Measurements from ENCODE around the gene B4GALT2. TPM values are rescaled to one million over a fixed set of nuclear protein-coding genes. Genes with fewer than 3 reads are reported as not detected.

The B4GALT2 gene
- total and polyA plus RNA-seq, 9 of the 15 experiments (the other 6 are each of a cell fraction or from before 2014, with no cell fraction given), result 1.3 to 86.8 (median 43.8) TPM

DNA sequence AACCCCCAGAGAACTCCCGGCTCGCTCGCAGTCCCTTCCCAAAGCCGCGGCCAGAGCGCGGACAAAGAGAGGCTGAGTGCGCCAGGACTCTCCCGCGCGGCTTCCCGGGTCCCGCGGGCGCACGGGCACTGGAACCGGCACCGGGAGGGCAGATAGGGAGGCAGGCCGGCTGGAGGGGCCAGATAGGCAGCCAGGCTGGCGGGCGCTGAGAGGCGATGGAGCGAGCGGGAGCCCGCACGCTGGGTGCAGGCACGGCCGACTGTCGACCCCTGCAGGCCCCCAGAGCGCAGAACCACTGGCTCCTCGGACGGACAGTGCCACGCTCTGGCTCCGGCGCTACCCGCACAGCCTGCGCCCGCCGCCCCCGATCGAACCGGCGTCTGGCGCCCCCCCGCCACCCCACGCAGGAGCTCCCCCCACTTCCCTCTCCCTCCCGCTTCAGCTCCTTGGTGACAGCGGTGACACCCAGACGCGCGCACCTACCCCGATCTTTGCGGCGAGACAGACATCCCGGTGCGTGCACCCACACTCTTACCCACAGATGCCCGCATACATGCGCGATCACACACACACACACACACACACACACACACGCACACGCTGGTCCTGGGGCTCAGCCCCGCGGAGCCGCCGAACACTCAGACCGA is 51.7 kb downstream of the B4GALT2 start (continued):
- TF ChIP-seq TAF1 (IDR thresholded peaks at IDR 0.05; ENCODE audit: control insufficient read depth, extremely low read depth, insufficient read depth, low read length, severe bottlenecking) (peak; percentile 7), POLR2G (IDR thresholded peaks at IDR 0.05; ENCODE audit: low read depth, low read length) (peak; percentile 28), CBFA2T2 (conservative IDR thresholded peaks at IDR 0.05) (peak; percentile 36; the same call in 1 of the 2 replicates), ZEB2 (IDR thresholded peaks at IDR 0.05) (no peak), CEBPG (CRISPR knock-in tag; IDR thresholded peaks at IDR 0.05) (no peak), CEBPG (tag; conservative IDR thresholded peaks at IDR 0.05 in 1 of 2, IDR thresholded peaks at IDR 0.05 in 1 of 2) (no peak), ZNF589 (CRISPR knock-in tag; IDR thresholded peaks at IDR 0.05; ENCODE audit: low read depth) (no peak), SRSF3 (IDR thresholded peaks at IDR 0.05; ENCODE audit: insufficient read depth, low read length) (peak; percentile 73; the same call in 1 of the 2 replicates), HNRNPLL (IDR thresholded peaks at IDR 0.05; ENCODE audit: low read depth, low read length, poor library complexity, severe bottlenecking) (no peak), TBP (optimal IDR thresholded peaks at IDR 0.05; ENCODE audit: low read depth, low read length) (peak; percentile 20), ZNF830 (CRISPR knock-in tag; IDR thresholded peaks at IDR 0.05) (0 out of 2 replicates have a peak, but pooled peaks have one; percentile 16), PHF8 (IDR thresholded peaks at IDR 0.05; ENCODE audit: borderline replicate concordance, low read length) (peak; percentile 35; the same call in 1 of the 2 replicates), TCF7L2 (IDR thresholded peaks at IDR 0.05; ENCODE audit: low read depth, low read length) (no peak), ZNF699 (CRISPR knock-in tag; IDR thresholded peaks at IDR 0.05; ENCODE audit: insufficient replicate concordance) (no peak), E2F3 (CRISPR knock-in tag; IDR thresholded peaks at IDR 0.05) (0 out of 2 replicates have a peak, but pooled peaks have one; percentile 57), RBM34 (IDR thresholded peaks at IDR 0.05; ENCODE audit: borderline replicate concordance, insufficient read depth, low read length) (peak; percentile 53; the same call in 1 of the 2 replicates), ZBTB8A (IDR thresholded peaks at IDR 0.05; ENCODE audit: partially characterized antibody) (no peak)
- TF ChIP-seq, protein P1, sequence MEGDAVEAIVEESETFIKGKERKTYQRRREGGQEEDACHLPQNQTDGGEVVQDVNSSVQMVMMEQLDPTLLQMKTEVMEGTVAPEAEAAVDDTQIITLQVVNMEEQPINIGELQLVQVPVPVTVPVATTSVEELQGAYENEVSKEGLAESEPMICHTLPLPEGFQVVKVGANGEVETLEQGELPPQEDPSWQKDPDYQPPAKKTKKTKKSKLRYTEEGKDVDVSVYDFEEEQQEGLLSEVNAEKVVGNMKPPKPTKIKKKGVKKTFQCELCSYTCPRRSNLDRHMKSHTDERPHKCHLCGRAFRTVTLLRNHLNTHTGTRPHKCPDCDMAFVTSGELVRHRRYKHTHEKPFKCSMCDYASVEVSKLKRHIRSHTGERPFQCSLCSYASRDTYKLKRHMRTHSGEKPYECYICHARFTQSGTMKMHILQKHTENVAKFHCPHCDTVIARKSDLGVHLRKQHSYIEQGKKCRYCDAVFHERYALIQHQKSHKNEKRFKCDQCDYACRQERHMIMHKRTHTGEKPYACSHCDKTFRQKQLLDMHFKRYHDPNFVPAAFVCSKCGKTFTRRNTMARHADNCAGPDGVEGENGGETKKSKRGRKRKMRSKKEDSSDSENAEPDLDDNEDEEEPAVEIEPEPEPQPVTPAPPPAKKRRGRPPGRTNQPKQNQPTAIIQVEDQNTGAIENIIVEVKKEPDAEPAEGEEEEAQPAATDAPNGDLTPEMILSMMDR (IDR thresholded peaks at IDR 0.05 in 2 of 3, conservative IDR thresholded peaks at IDR 0.05 in 1 of 3; ENCODE audit: insufficient read depth in 2 of 3, low read depth in 1 of 3, low read length in 3 of 3), result peak in 2 of 3 experiments; percentile 50 to 77; a peak in 5 of 6 replicates
- TF ChIP-seq, protein P2, sequence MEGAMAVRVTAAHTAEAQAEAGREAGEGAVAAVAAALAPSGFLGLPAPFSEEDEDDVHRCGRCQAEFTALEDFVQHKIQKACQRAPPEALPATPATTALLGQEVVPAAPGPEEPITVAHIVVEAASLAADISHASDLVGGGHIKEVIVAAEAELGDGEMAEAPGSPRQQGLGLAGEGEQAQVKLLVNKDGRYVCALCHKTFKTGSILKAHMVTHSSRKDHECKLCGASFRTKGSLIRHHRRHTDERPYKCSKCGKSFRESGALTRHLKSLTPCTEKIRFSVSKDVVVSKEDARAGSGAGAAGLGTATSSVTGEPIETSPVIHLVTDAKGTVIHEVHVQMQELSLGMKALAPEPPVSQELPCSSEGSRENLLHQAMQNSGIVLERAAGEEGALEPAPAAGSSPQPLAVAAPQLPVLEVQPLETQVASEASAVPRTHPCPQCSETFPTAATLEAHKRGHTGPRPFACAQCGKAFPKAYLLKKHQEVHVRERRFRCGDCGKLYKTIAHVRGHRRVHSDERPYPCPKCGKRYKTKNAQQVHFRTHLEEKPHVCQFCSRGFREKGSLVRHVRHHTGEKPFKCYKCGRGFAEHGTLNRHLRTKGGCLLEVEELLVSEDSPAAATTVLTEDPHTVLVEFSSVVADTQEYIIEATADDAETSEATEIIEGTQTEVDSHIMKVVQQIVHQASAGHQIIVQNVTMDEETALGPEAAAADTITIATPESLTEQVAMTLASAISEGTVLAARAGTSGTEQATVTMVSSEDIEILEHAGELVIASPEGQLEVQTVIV (CRISPR knock-in tag; IDR thresholded peaks at IDR 0.05; ENCODE audit: borderline replicate concordance), result no peak

Data from K562 (cell line).